H1 (cell line): ENCODE measurements around the gene GRID1.

Source experiments
- ASH2L ChIP-seq: fragments of 200-600, 300-600 bp; sonication (generic); IDR thresholded peaks from one replicate; pipeline ENCODE4 v1.7.1; 2017; ENCODE audit warnings: low read length
- EZH2 ChIP-seq: fragments of 200-600 bp; sonication (generic); IDR thresholded peaks from 2 replicates; pipeline ENCODE4 v1.7.1; 2012; ENCODE audit warnings: low read depth, mild to moderate bottlenecking, moderate library complexity, low read length, inconsistent platforms; ENCODE audit not compliant: severe bottlenecking
- HDAC2 ChIP-seq, 2 experiments: fragments of 300-600 bp in 1 of 2; sonication (generic) in 1 of 2; IDR thresholded peaks; 2 replicates each; pipeline ENCODE4 v1.6.1; 2011 to 2012; ENCODE audit warnings: low read depth in 2 of 2, low read length in 2 of 2, mild to moderate bottlenecking in 2 of 2, moderate library complexity in 2 of 2, borderline replicate concordance in 1 of 2, inconsistent platforms in 1 of 2
- HDAC6 ChIP-seq: IDR thresholded peaks from one replicate; pipeline ENCODE4 v1.7.1; 2012; ENCODE audit warnings: low read depth, mild to moderate bottlenecking, inconsistent platforms, low read length, moderate library complexity
- POLR2A ChIP-seq, 2 experiments: IDR thresholded peaks; 1 replicate in 1 of 2; 2 replicates in 1 of 2; pipeline ENCODE4 v1.6.1; 2011; ENCODE audit warnings: low read depth in 2 of 2, low read length in 2 of 2, mild to moderate bottlenecking in 2 of 2; ENCODE audit errors: control extremely low read depth in 1 of 2
- ZNF274 ChIP-seq: IDR thresholded peaks from 2 replicates; pipeline ENCODE4 v1.7.0; 2012; ENCODE audit warnings: low read length, borderline replicate concordance; ENCODE audit errors: extremely low read depth
- TF ChIP-seq, protein P1 (sequence below), 3 experiments: IDR thresholded peaks; 1 replicate in 2 of 3; 2 replicates in 1 of 3; pipeline versions ENCODE4 v1.5.1 to v1.6.1; 2011; ENCODE audit warnings: low read length in 3 of 3, mild to moderate bottlenecking in 3 of 3, inconsistent platforms in 2 of 3, low read depth in 1 of 3, moderate library complexity in 1 of 3; ENCODE audit not compliant: insufficient read depth in 1 of 3; ENCODE audit errors: control extremely low read depth in 1 of 3

GRCh38 chr10:86091216-86091615 is 275.4 kb downstream of the GRID1 start:
- TF ChIP-seq, protein P1, sequence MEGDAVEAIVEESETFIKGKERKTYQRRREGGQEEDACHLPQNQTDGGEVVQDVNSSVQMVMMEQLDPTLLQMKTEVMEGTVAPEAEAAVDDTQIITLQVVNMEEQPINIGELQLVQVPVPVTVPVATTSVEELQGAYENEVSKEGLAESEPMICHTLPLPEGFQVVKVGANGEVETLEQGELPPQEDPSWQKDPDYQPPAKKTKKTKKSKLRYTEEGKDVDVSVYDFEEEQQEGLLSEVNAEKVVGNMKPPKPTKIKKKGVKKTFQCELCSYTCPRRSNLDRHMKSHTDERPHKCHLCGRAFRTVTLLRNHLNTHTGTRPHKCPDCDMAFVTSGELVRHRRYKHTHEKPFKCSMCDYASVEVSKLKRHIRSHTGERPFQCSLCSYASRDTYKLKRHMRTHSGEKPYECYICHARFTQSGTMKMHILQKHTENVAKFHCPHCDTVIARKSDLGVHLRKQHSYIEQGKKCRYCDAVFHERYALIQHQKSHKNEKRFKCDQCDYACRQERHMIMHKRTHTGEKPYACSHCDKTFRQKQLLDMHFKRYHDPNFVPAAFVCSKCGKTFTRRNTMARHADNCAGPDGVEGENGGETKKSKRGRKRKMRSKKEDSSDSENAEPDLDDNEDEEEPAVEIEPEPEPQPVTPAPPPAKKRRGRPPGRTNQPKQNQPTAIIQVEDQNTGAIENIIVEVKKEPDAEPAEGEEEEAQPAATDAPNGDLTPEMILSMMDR (IDR thresholded peaks at IDR 0.05; ENCODE audit: control extremely low read depth in 1 of 3, insufficient read depth in 1 of 3, low read depth in 1 of 3, low read length in 3 of 3), result no peak
- no peak for TF ChIP-seq POLR2A (IDR thresholded peaks at IDR 0.05; ENCODE audit: control extremely low read depth in 1 of 2, low read depth in 2 of 2, low read length in 2 of 2)
- no peak for TF ChIP-seq HDAC6
- no peak for TF ChIP-seq ZNF274
- TF ChIP-seq EZH2, result no peak
- no peak for TF ChIP-seq HDAC2 (IDR thresholded peaks at IDR 0.05; ENCODE audit: borderline replicate concordance in 1 of 2, low read depth in 2 of 2, low read length in 2 of 2)
- no peak for TF ChIP-seq ASH2L
